ENCODE measurements around the gene FMC1.
A peak's percentile ranks its signal among the peaks of the same experiment; 100 is the strongest.
"Not testable (repeated sequence)": the region's sequence is repeated elsewhere in the genome, so short reads cannot be mapped to it uniquely, and the experiment has no call there.

The FMC1 gene

GRCh38 chr7:139351027-139351426 is 9.9 kb downstream of the FMC1 start:
- no peak for TF ChIP-seq CTCF (IDR thresholded peaks at IDR 0.05; ENCODE audit: insufficient read depth, low read length, missing control alignments)
- H3K4me3 ChIP-seq (ENCODE audit: low read depth, low read length): no peak overlapping the region
- POLR2A ChIA-PET: no interaction called here
- no peak for DNase-seq (ENCODE audit: low read depth, low spot score)
- CTCF ChIA-PET: no interaction called here

- POLR2A ChIA-PET: no interaction called here
- no peak overlapping the region for H3K4me3 ChIP-seq (ENCODE audit: low read depth, low read length)
- CTCF ChIA-PET: no interaction called here
- no peak for DNase-seq (ENCODE audit: low read depth, low spot score)
- TF ChIP-seq CTCF (IDR thresholded peaks at IDR 0.05; ENCODE audit: insufficient read depth, low read length, missing control alignments): no peak
Observed at GRCh38 chr7:139354729-139355128, 13.6 kb downstream of the FMC1 start.

- DNase-seq (ENCODE audit: low read depth, low spot score): no peak
- POLR2A ChIA-PET: no interaction called here
- no peak overlapping the region for H3K4me3 ChIP-seq (ENCODE audit: low read depth, low read length)
- CTCF ChIA-PET: no interaction called here
- no peak for TF ChIP-seq CTCF (IDR thresholded peaks at IDR 0.05; ENCODE audit: insufficient read depth, low read length, missing control alignments)
Observed at GRCh38 chr7:139355320-139355719, 14.2 kb downstream of the FMC1 start.

- CTCF ChIA-PET; DNase-seq (ENCODE audit: low read depth, low spot score): not testable (repeated sequence)
- POLR2A ChIA-PET: interaction anchor here (0.6 kb wide), 1 partner anchor 18 kb away, joined by 4 read pairs; no protein-coding TSS in a partner anchor
- peak overlapping the region; percentile 100 for H3K4me3 ChIP-seq (ENCODE audit: low read depth, low read length)
Observed at GRCh38 chr7:139357729-139358506, 16.8 kb downstream of the FMC1 start.

GRCh38 chr7:139358541-139359365 is 17.6 kb downstream of the FMC1 start:
- H3K4me3 ChIP-seq (ENCODE audit: low read depth, low read length): peak overlapping the region; percentile 100
- CTCF ChIA-PET: no interaction called here
- DNase-seq (ENCODE audit: low read depth, low spot score): no peak
- TF ChIP-seq CTCF (IDR thresholded peaks at IDR 0.05; ENCODE audit: insufficient read depth, low read length, missing control alignments): no peak
- POLR2A ChIA-PET: interaction anchor here (0.8 to 1.0 kb wide), 2 partner anchors 12 to 15 kb away, joined by 4 read pairs; no protein-coding TSS in a partner anchor

- peak within 1 kb of the TSS; percentile 100 for H3K4me3 ChIP-seq (ENCODE audit: low read depth, low read length)
- CTCF ChIA-PET: no interaction called here
- TF ChIP-seq CTCF (IDR thresholded peaks at IDR 0.05; ENCODE audit: insufficient read depth, low read length, missing control alignments): no peak
- POLR2A ChIA-PET: interaction anchor here (0.6 to 1.0 kb wide), 8 partner anchors 9 to 817 kb away, joined by 3 to 6 read pairs (median 4); partner anchors contain the start of gene KDM7A
- DNase-seq (ENCODE audit: low read depth, low spot score): peak; percentile 89
Observed at GRCh38 chr7:139359366-139360209, 18.5 kb downstream of the FMC1 start, which contains the start of gene LUC7L2. LUC7L2 (plus strand) TSS chr7:139359894; CDS start chr7:139360262, 368 bp downstream.

All from AG04449 (cell line).